Panc1 (cell line): ENCODE data around the gene PTGDS. TPM values are rescaled to one million over a fixed set of nuclear protein-coding genes. Genes with fewer than 3 reads are reported as not detected.

Experiments used
- ATAC-seq: fragments of 200-7000 bp; cut with Tn5 transposase; 2 replicates; pipeline ENCODE4 v1.9.1; 2020; ENCODE audit warnings: mild to moderate bottlenecking, moderate library complexity
- BruUV-seq: library from RNA; stranded (reverse); fragments of 400-500 nt; replicated peaks from 2 replicates; lab custom pipeline; 2021; lab: Mats Ljungman, UMichigan
- CTCF ChIA-PET: fragments of 300-600 bp; sonication (Branson Sonifier 250); formaldehyde crosslinking; loops from one replicate; lab custom pipeline; 2022; ENCODE audit warnings: antibody characterized with exemption; lab: Charles Lee
- POLR2A ChIA-PET: fragments of 300-600 bp; sonication (Branson Sonifier 250); formaldehyde crosslinking; loops from one replicate; lab custom pipeline; 2022; ENCODE audit warnings: antibody characterized with exemption; lab: Charles Lee
- DNase-seq: peaks from one replicate; pipeline ENCODE4 v3.0.0-alpha.2; 2010; ENCODE audit warnings: low read depth, low spot score
- H3K27ac ChIP-seq: 2 replicates; pipeline ENCODE4 v1.5.1; 2011; ENCODE audit warnings: mild to moderate bottlenecking, low read length, inconsistent platforms
- H3K27me3 ChIP-seq: fragments of 200-500 bp; sonication (Bioruptor generic); 2 replicates; pipeline ENCODE4 v1.6.0; 2014; ENCODE audit warnings: low read length, inconsistent platforms; ENCODE audit not compliant: control insufficient read depth, insufficient read depth
- H3K36me3 ChIP-seq: fragments of 200-500 bp; sonication (Bioruptor generic); 2 replicates; pipeline ENCODE4 v1.5.1; 2014; ENCODE audit warnings: inconsistent platforms, mild to moderate bottlenecking, low read length, moderate library complexity; ENCODE audit not compliant: control insufficient read depth, insufficient read depth
- H3K4me1 ChIP-seq: 2 replicates; pipeline ENCODE4 v1.5.1; 2011; ENCODE audit warnings: inconsistent platforms, mild to moderate bottlenecking, low read length, moderate library complexity; ENCODE audit not compliant: control insufficient read depth, insufficient read depth
- H3K4me3 ChIP-seq, 2 experiments: 2 replicates each; pipeline ENCODE4 v1.5.1; 2011 to 2012; ENCODE audit warnings: low read depth in 2 of 2, low read length in 2 of 2, mild to moderate bottlenecking in 2 of 2, inconsistent platforms in 1 of 2, moderate library complexity in 1 of 2
- H3K9me3 ChIP-seq: fragments of 200-500 bp; sonication (Bioruptor generic); 2 replicates; pipeline ENCODE4 v1.5.1; 2014; ENCODE audit warnings: low read depth, mild to moderate bottlenecking, inconsistent platforms, low read length, moderate library complexity; ENCODE audit not compliant: control insufficient read depth, insufficient read depth
- CTCF ChIP-seq: fragments of 450-650 bp; IDR thresholded peaks from 2 replicates; pipeline ENCODE4 v1.5.1; 2017; ENCODE audit warnings: mild to moderate bottlenecking
- POLR2AphosphoS5 ChIP-seq: IDR thresholded peaks from 2 replicates; pipeline ENCODE4 v1.6.1; 2012; ENCODE audit warnings: mild to moderate bottlenecking, low read depth, low read length, moderate library complexity
- REST ChIP-seq, 2 experiments: IDR thresholded peaks; 2 replicates each; pipeline ENCODE4 v1.6.1; 2011 to 2012; ENCODE audit warnings: low read depth in 2 of 2, control low read depth in 1 of 2, low read length in 1 of 2, mild to moderate bottlenecking in 1 of 2, moderate library complexity in 1 of 2; ENCODE audit not compliant: insufficient read depth in 1 of 2
- SIN3A ChIP-seq: IDR thresholded peaks from 2 replicates; pipeline ENCODE4 v1.6.1; 2012; ENCODE audit warnings: low read depth, mild to moderate bottlenecking, low read length, moderate library complexity, borderline replicate concordance; ENCODE audit not compliant: insufficient read depth
- TCF7L2 ChIP-seq: IDR thresholded peaks from 2 replicates; pipeline ENCODE4 v1.6.1; 2011; ENCODE audit warnings: mild to moderate bottlenecking, low read depth, low read length, inconsistent platforms
- in situ Hi-C: cut with HindIII; loops from 2 replicates; pipeline ENCODE4 v1.10.0; 2016; ENCODE audit warnings: low sequenced_read_pairs, low pct_unique_long_range_greater_than_20kb
- intact Hi-C: fragments of 100-400 bp; cut with micrococcal nuclease; formaldehyde crosslinking; loops from one replicate; pipeline ENCODE4 v1.10.0; 2022; ENCODE audit not compliant: unreplicated experiment
- total RNA-seq: library from RNA; stranded (reverse); gene quantifications from one replicate; pipeline ENCODE4 v1.2.1, GENCODE V29; 2021; ENCODE audit not compliant: unreplicated experiment

Gene PTGDS
- total RNA-seq, 1 experiment from 2014 or later: 13.7 TPM

GRCh38 chr9:136962163-136962562, 15.1 kb upstream of the PTGDS start:
- in situ Hi-C loops (no loop called here), intact Hi-C loops (no loop called here)
- no peak overlapping the region for H3K27ac ChIP-seq
- ChIA-PET POLR2A (no interaction called here), CTCF (no interaction called here)
- ATAC-seq (no peak), DNase-seq (no peak)
- no peak for TF ChIP-seq SIN3A
- TF ChIP-seq CTCF: no peak
- no peak for TF ChIP-seq POLR2AphosphoS5
- no peak for TF ChIP-seq REST (IDR thresholded peaks at IDR 0.05; ENCODE audit: insufficient read depth in 1 of 2, low read depth in 2 of 2, low read length in 1 of 2)
- TF ChIP-seq TCF7L2: no peak
- H3K4me1 ChIP-seq: peaks cover 5% of the 10 kb centered on the region; the same call in 1 of the 2 replicates
- no peaks in the 10 kb centered on the region for H3K27me3 ChIP-seq
- no peaks in the 10 kb centered on the region for H3K9me3 ChIP-seq
- H3K36me3 ChIP-seq: no peaks in the 10 kb centered on the region
- H3K4me3 ChIP-seq: no peak overlapping the region
- no TSS peak for BruUV-seq

DNA sequence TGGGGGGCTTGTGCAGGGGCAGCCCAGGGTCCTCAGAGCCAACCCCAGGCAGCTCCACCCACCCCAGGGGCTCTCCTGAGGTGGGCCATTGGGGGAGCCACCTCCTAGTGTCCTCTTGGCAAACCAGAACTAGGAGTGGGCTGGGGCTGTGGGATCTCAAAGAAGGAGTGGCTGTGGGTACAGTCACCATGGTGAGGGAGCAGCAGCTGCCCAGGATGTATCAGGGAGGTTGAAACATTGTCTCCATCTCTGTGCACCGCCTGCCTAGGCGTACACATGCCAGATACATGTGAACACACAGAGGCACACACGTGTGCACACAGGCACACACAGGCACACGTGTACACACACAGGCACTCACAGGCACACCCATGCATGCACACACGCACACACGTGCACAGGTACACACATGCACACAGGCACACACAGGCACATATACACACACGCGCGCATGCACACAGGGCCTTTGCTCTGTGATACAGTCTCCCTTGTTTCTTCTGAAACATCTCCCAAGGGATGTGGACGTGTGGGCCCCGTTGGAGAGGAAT, 14.5 kb upstream of the PTGDS start:
- no TSS peak for BruUV-seq
- intact Hi-C loops (no loop called here), in situ Hi-C loops (no loop called here)
- no peaks in the 10 kb centered on the region for H3K9me3 ChIP-seq
- 0 out of 4 replicates have a peak, but pooled peaks of 1 of the 2 experiments have one; percentile 10 for TF ChIP-seq REST (IDR thresholded peaks at IDR 0.05; ENCODE audit: insufficient read depth in 1 of 2, low read depth in 2 of 2, low read length in 1 of 2)
- no peak for TF ChIP-seq TCF7L2
- no peak for TF ChIP-seq CTCF
- no peak overlapping the region for H3K4me3 ChIP-seq
- peaks cover 5% of the 10 kb centered on the region; the same call in 1 of the 2 replicates for H3K4me1 ChIP-seq
- H3K27me3 ChIP-seq: no peaks in the 10 kb centered on the region
- no peak overlapping the region for H3K27ac ChIP-seq
- ChIA-PET CTCF (no interaction called here), POLR2A (no interaction called here)
- no peak; the same call in 1 of the 2 replicates for ATAC-seq
- no peaks in the 10 kb centered on the region for H3K36me3 ChIP-seq
- no peak for DNase-seq
